A549 (cell line): ENCODE results near the gene ADARB1. TPM values are rescaled to one million over a fixed set of nuclear protein-coding genes. Genes with fewer than 3 reads are reported as not detected.

Experiments
- ATAC-seq, 2 experiments: fragments of 200-7000 bp in 1 of 2; fragments of >200 bp in 1 of 2; cut with Nextera tagmentation in 1 of 2; cut with Tn5 transposase in 1 of 2; 3 replicates each; pipeline versions ENCODE4 v1.8.0 to v1.9.1; 2018 to 2020; ENCODE audit warnings: mild to moderate bottlenecking in 1 of 2, moderate library complexity in 1 of 2
- CTCF ChIA-PET: fragments of 300-600 bp; sonication (Branson Sonifier 250); formaldehyde crosslinking; extraction: SDS; loops from one replicate; lab custom pipeline; 2021; ENCODE audit warnings: antibody characterized with exemption, inconsistent platforms; lab: Yijun Ruan, JAX
- POLR2A ChIA-PET: fragments of 350-600 bp; formaldehyde crosslinking; extraction: SDS; loops from one replicate; lab custom pipeline; 2021; ENCODE audit warnings: antibody characterized with exemption, inconsistent platforms; lab: Yijun Ruan, JAX
- DNase-seq, 2 experiments: peaks; one replicate each; pipeline versions ENCODE4 v3.0.0 to v3.0.0-alpha.2; 2011 to 2016; ENCODE audit warnings: low read depth in 1 of 2, low spot score in 1 of 2
- FAIRE-seq: peaks from 2 replicates; lab custom pipeline; 2011; peaks lifted over from hg19 to GRCh38; lab: Jason Lieb, UNC
- H3K27ac ChIP-seq, 2 experiments: fragments of >200 bp; sonication (Bioruptor Twin); formaldehyde crosslinking; 3 replicates each; pipeline ENCODE4 v1.5.1; 2016 to 2017
- H3K4me1 ChIP-seq: fragments of >200 bp; sonication (Bioruptor Twin); formaldehyde crosslinking; 3 replicates; pipeline ENCODE4 v1.6.1; 2016
- H3K4me2 ChIP-seq: fragments of >200 bp; sonication (Bioruptor Twin); formaldehyde crosslinking; 3 replicates; pipeline ENCODE4 v1.6.1; 2016
- H3K4me3 ChIP-seq: fragments of >200 bp; sonication (Bioruptor Twin); formaldehyde crosslinking; 3 replicates; pipeline ENCODE4 v1.5.1; 2016
- H3K9me3 ChIP-seq: fragments of >200 bp; sonication (Bioruptor Twin); formaldehyde crosslinking; 3 replicates; pipeline ENCODE4 v1.6.1; 2016
- CBX8 ChIP-seq: fragments of 200-600 bp; sonication (generic); IDR thresholded peaks from 2 replicates; pipeline ENCODE4 v1.6.1; 2016
- CEBPB ChIP-seq, 2 experiments: fragments of >200 bp in 1 of 2; sonication (Bioruptor Twin) in 1 of 2; formaldehyde crosslinking in 1 of 2; IDR thresholded peaks; 2 replicates each; pipeline ENCODE4 v1.6.1; 2012 to 2016
- CHD2 ChIP-seq: fragments of 150-350 bp; IDR thresholded peaks from 2 replicates; pipeline ENCODE4 v1.6.1; 2014; ENCODE audit warnings: low read length; ENCODE audit not compliant: partially characterized antibody
- CHD4 ChIP-seq: fragments of 200-600 bp; sonication (generic); IDR thresholded peaks from 2 replicates; pipeline ENCODE4 v1.6.1; 2016; ENCODE audit warnings: antibody characterized with exemption, mild to moderate bottlenecking, borderline replicate concordance
- EHF ChIP-seq: fragments of 250-450 bp; sonication (Bioruptor Pico); IDR thresholded peaks from 2 replicates; pipeline ENCODE4 v1.5.0; 2020; ENCODE audit warnings: mild to moderate bottlenecking
- EP300 ChIP-seq, 2 experiments: fragments of >200 bp; sonication (Bioruptor Twin); formaldehyde crosslinking; IDR thresholded peaks; 2 replicates in 1 of 2; 3 replicates in 1 of 2; pipeline ENCODE4 v1.6.1; 2016 to 2017
- FOSB ChIP-seq: fragments of 250-450 bp; sonication (Bioruptor Pico); IDR thresholded peaks from 2 replicates; pipeline ENCODE4 v1.5.0; 2020; ENCODE audit warnings: mild to moderate bottlenecking, moderate library complexity
- FOSL2 ChIP-seq, 2 experiments: fragments of 450-650 bp in 1 of 2; fragments of >200 bp in 1 of 2; sonication (Bioruptor Twin) in 1 of 2; formaldehyde crosslinking; IDR thresholded peaks; 2 replicates each; pipeline versions ENCODE4 v1.5.0 to v1.6.1; 2016 to 2020; ENCODE audit warnings: mild to moderate bottlenecking in 1 of 2, moderate library complexity in 1 of 2
- FOXS1 ChIP-seq: fragments of 250-450 bp; sonication (Bioruptor Pico); IDR thresholded peaks from 2 replicates; pipeline ENCODE4 v1.5.0; 2020; ENCODE audit warnings: mild to moderate bottlenecking, moderate library complexity
- HOXA7 ChIP-seq: fragments of 250-450 bp; sonication (Bioruptor Pico); IDR thresholded peaks from 2 replicates; pipeline ENCODE4 v1.5.0; 2020; ENCODE audit warnings: mild to moderate bottlenecking, moderate library complexity
- HOXB13 ChIP-seq: fragments of 250-450 bp; sonication (Bioruptor Pico); IDR thresholded peaks from 2 replicates; pipeline ENCODE4 v1.5.0; 2020; ENCODE audit warnings: low read depth, mild to moderate bottlenecking, moderate library complexity
- KDM1A ChIP-seq: fragments of 200-600 bp; sonication (generic); IDR thresholded peaks from 2 replicates; pipeline ENCODE4 v1.6.1; 2016; ENCODE audit warnings: low read depth, mild to moderate bottlenecking
- KDM5A ChIP-seq: fragments of 200-600 bp; sonication (generic); IDR thresholded peaks from 2 replicates; pipeline ENCODE4 v1.6.1; 2016; ENCODE audit warnings: antibody characterized with exemption, mild to moderate bottlenecking
- MAFK ChIP-seq: fragments of 450-650 bp; IDR thresholded peaks from 2 replicates; pipeline ENCODE4 v1.6.1; 2014; ENCODE audit not compliant: partially characterized antibody
- MAZ ChIP-seq: fragments of 150-350 bp; IDR thresholded peaks from 2 replicates; pipeline ENCODE4 v1.6.1; 2014; ENCODE audit warnings: antibody characterized with exemption, low read depth, low read length, borderline replicate concordance
- MYC ChIP-seq: IDR thresholded peaks from 2 replicates; pipeline ENCODE4 v1.6.1; 2012; ENCODE audit warnings: mild to moderate bottlenecking, inconsistent platforms, low read length, improper control_type of control experiment, borderline replicate concordance
- NFE2L2 ChIP-seq: fragments of 150-350 bp; conservative IDR thresholded peaks from 2 replicates; pipeline ENCODE4 v1.6.1; 2014; ENCODE audit warnings: low read length
- NR3C1 ChIP-seq: fragments of >200 bp; sonication (Bioruptor Twin); formaldehyde crosslinking; IDR thresholded peaks from 3 replicates; pipeline ENCODE4 v1.6.1; 2017
- PHF8 ChIP-seq: fragments of 200-600 bp; sonication (generic); IDR thresholded peaks from 2 replicates; pipeline ENCODE4 v1.6.1; 2016; ENCODE audit warnings: low read depth, mild to moderate bottlenecking, antibody characterized with exemption, moderate library complexity, borderline replicate concordance
- POLR2A ChIP-seq: IDR thresholded peaks from 2 replicates; pipeline ENCODE4 v1.6.1; 2012; ENCODE audit warnings: mild to moderate bottlenecking, low read length
- RAD21 ChIP-seq, 2 experiments: fragments of >200 bp in 1 of 2; sonication (Bioruptor Twin) in 1 of 2; formaldehyde crosslinking in 1 of 2; IDR thresholded peaks in 1 of 2; conservative IDR thresholded peaks in 1 of 2; 2 replicates in 1 of 2; 3 replicates in 1 of 2; pipeline ENCODE4 v1.6.1; 2012 to 2018; ENCODE audit warnings: inconsistent platforms in 1 of 2
- SREBF2 ChIP-seq: fragments of 450-650 bp; IDR thresholded peaks from 2 replicates; pipeline ENCODE4 v1.6.1; 2014; ENCODE audit warnings: mild to moderate bottlenecking, moderate library complexity
- TP53 ChIP-seq: fragments of 250-450 bp; sonication (Bioruptor Pico); IDR thresholded peaks from 2 replicates; pipeline ENCODE4 v1.5.0; 2021; ENCODE audit warnings: mild to moderate bottlenecking, moderate library complexity
- ZC3H11A ChIP-seq: fragments of 450-650 bp; IDR thresholded peaks from 2 replicates; pipeline ENCODE4 v1.6.1; 2014; ENCODE audit warnings: antibody characterized with exemption, mild to moderate bottlenecking
- ZNF302 ChIP-seq: fragments of 250-450 bp; sonication (Bioruptor Pico); IDR thresholded peaks from 2 replicates; pipeline ENCODE4 v1.9.0; 2021; ENCODE audit warnings: inconsistent platforms, mild to moderate bottlenecking, moderate library complexity
- WGBS: methylation state at CpG from one replicate; pipeline ENCODE4 v1.1.6; 2017; ENCODE audit errors: missing lambda C conversion rate; 5-methylcytosine and 5-hydroxymethylcytosine counted together
- polyA plus RNA-seq, 4 experiments: library from polyadenylated mRNA; depleted of rRNA in 3 of 4; stranded (reverse); fragments of >200 nt; fragmentation: RNase III in 1 of 4; extraction: RNeasy Plus Mini Kit Qiagen cat#74134 plus additional on column Dnase treatment in 1 of 4; gene quantifications; 2 replicates in 3 of 4; 3 replicates in 1 of 4; pipeline ENCODE4 v1.2.3, GENCODE V29; 2011 to 2017
- TF ChIP-seq, protein P1 (sequence below): fragments of >200 bp; sonication (Bioruptor Twin); formaldehyde crosslinking; IDR thresholded peaks from 2 replicates; pipeline ENCODE4 v1.6.1; 2016
- TF ChIP-seq, protein P2 (sequence below): IDR thresholded peaks from 2 replicates; pipeline ENCODE4 v1.6.1; 2012; ENCODE audit warnings: low read depth, borderline replicate concordance
- TF ChIP-seq, protein P3 (sequence below): fragments of >200 bp; sonication (Bioruptor Twin); formaldehyde crosslinking; IDR thresholded peaks from 3 replicates; pipeline ENCODE4 v1.5.1; 2016
- TF ChIP-seq, protein P4 (sequence below): fragments of >200 bp; sonication (Bioruptor Twin); formaldehyde crosslinking; IDR thresholded peaks from 3 replicates; pipeline ENCODE4 v1.6.1; 2016
- TF ChIP-seq, protein P5 (sequence below): fragments of 250-450 bp; sonication (Bioruptor Pico); IDR thresholded peaks from 2 replicates; pipeline ENCODE4 v1.5.0; 2021; ENCODE audit warnings: mild to moderate bottlenecking, moderate library complexity, borderline replicate concordance
- TF ChIP-seq, protein P6 (sequence below): fragments of 250-450 bp; sonication (Bioruptor Pico); IDR thresholded peaks from 2 replicates; pipeline ENCODE4 v1.5.0; 2020; ENCODE audit warnings: low read depth, mild to moderate bottlenecking, moderate library complexity

ADARB1 gene
- polyA plus RNA-seq, 2 of the 4 experiments (the other 2 are of a cell fraction): 3.2 to 5.7 TPM

DNA sequence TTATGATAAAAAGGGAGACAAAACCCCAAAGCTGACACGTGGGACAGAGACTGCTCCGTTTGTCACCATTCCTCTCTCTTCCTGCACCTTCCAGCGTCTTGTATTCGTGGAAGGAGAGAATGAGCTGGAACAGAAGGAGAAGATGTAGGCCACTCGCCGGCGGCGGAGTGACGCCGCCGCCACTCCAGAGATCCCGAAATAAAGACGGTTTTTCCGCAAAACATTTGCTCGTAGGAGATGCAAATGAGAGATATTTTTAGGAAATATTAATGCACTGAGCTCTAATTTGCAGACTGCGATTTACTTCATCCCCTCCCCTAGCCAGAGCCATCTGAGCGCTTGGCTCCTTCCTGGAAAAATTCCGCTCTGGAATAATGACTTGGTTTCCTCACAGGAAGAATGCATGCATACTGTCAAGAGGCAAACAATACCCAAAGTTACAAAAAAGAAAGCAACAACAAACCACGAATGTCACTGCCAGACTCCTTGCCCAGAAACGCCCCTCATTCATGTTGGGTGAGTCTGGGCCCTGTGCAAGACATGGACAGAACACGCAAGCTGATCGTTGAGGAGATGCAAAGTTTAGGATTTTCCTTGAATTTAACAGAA, 18.0 kb upstream of the ADARB1 start:
- CTCF ChIA-PET: no interaction called here
- H3K27ac ChIP-seq: no peak overlapping the region
- H3K4me2 ChIP-seq: no peak overlapping the region
- no peak overlapping the region for H3K4me3 ChIP-seq
- WGBS: 73% methylated on average over 22 of the region's 22 CpGs
- no peaks in the 10 kb centered on the region for H3K9me3 ChIP-seq
- no peak for FAIRE-seq
- POLR2A ChIA-PET: no interaction called here
- no peak for DNase-seq
- H3K4me1 ChIP-seq: peaks cover 4% of the 10 kb centered on the region; the same call in 2 of the 3 replicates
- ATAC-seq: no peak
- TF ChIP-seq CEBPB (IDR thresholded peaks at IDR 0.05) (no peak), FOXS1 (CRISPR knock-in tag) (no peak), NFE2L2 (no peak), MAFK (no peak), PHF8 (no peak), CBX8 (no peak), KDM1A (no peak), POLR2A (no peak), RAD21 (conservative IDR thresholded peaks at IDR 0.05 in 1 of 2, IDR thresholded peaks at IDR 0.05 in 1 of 2) (no peak), MAZ (no peak), ZNF302 (no peak), CHD4 (no peak), EHF (CRISPR knock-in tag) (no peak), HOXA7 (CRISPR knock-in tag) (no peak), NR3C1 (no peak), FOSL2 (IDR thresholded peaks at IDR 0.05) (no peak), FOSL2 (CRISPR knock-in tag; IDR thresholded peaks at IDR 0.05) (no peak), FOSB (no peak)
- TF ChIP-seq, protein P1, sequence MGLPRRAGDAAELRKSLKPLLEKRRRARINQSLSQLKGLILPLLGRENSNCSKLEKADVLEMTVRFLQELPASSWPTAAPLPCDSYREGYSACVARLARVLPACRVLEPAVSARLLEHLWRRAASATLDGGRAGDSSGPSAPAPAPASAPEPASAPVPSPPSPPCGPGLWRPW: no peak
- TF ChIP-seq, protein P2, sequence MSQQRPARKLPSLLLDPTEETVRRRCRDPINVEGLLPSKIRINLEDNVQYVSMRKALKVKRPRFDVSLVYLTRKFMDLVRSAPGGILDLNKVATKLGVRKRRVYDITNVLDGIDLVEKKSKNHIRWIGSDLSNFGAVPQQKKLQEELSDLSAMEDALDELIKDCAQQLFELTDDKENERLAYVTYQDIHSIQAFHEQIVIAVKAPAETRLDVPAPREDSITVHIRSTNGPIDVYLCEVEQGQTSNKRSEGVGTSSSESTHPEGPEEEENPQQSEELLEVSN: no peak
- TF ChIP-seq, protein P3, sequence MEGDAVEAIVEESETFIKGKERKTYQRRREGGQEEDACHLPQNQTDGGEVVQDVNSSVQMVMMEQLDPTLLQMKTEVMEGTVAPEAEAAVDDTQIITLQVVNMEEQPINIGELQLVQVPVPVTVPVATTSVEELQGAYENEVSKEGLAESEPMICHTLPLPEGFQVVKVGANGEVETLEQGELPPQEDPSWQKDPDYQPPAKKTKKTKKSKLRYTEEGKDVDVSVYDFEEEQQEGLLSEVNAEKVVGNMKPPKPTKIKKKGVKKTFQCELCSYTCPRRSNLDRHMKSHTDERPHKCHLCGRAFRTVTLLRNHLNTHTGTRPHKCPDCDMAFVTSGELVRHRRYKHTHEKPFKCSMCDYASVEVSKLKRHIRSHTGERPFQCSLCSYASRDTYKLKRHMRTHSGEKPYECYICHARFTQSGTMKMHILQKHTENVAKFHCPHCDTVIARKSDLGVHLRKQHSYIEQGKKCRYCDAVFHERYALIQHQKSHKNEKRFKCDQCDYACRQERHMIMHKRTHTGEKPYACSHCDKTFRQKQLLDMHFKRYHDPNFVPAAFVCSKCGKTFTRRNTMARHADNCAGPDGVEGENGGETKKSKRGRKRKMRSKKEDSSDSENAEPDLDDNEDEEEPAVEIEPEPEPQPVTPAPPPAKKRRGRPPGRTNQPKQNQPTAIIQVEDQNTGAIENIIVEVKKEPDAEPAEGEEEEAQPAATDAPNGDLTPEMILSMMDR: no peak

DNA sequence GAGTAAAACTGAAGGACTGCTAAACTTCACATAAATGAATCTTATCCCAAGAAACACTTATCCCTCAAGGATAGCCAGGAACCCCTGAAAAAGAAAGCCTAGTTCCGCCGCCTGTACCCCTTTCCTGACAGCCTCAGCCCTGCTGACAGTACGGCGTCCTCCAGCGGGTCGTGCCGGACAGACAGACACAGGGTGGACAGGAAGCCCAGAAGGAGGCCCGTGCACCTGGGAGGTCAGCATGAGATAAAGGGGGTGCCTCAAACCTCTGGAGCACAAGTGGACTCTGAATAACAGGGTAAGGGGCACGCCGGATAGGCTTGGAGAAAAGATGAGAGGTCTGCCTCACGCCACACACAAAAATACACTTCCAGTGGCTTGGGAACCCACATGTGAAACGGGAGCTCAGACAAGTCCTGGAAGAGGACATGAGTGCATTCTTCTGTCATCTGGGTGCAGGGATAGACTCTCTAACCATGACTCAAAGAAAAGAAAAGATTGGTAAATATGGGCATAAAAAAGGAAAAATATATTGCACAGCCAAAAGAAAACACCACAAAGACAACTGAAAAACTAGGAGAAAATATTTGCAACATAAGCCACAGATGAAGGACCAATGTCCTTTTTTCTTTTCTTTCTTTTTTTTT, 17.3 kb upstream of the ADARB1 start:
- Histone ChIP-seq H3K9me3 (no peaks in the 10 kb centered on the region), H3K4me3 (no peak overlapping the region), H3K27ac (no peak overlapping the region), H3K4me1 (no peaks in the 10 kb centered on the region), H3K4me2 (no peak overlapping the region)
- ATAC-seq: no peak
- ChIA-PET CTCF (interaction anchor here (0.8 kb wide), 1 partner anchor 83 kb away, joined by 5 read pairs; no protein-coding TSS in a partner anchor), POLR2A (no interaction called here)
- 79% methylated on average over 12 of the region's 12 CpGs for WGBS
- no peak for FAIRE-seq
- no peak for DNase-seq
- no peak for TF ChIP-seq NR3C1
- no peak for TF ChIP-seq MYC
- TF ChIP-seq CEBPB (IDR thresholded peaks at IDR 0.05): no peak
- TF ChIP-seq, protein P4, sequence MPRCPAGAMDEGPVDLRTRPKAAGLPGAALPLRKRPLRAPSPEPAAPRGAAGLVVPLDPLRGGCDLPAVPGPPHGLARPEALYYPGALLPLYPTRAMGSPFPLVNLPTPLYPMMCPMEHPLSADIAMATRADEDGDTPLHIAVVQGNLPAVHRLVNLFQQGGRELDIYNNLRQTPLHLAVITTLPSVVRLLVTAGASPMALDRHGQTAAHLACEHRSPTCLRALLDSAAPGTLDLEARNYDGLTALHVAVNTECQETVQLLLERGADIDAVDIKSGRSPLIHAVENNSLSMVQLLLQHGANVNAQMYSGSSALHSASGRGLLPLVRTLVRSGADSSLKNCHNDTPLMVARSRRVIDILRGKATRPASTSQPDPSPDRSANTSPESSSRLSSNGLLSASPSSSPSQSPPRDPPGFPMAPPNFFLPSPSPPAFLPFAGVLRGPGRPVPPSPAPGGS: no peak
- no peak for TF ChIP-seq FOSL2 (IDR thresholded peaks at IDR 0.05)
- TF ChIP-seq FOSL2 (CRISPR knock-in tag; IDR thresholded peaks at IDR 0.05): no peak
- no peak for TF ChIP-seq ZC3H11A
- no peak for TF ChIP-seq TP53 (CRISPR knock-in tag)
- TF ChIP-seq ZNF302: no peak
- TF ChIP-seq CHD2: no peak
- no peak for TF ChIP-seq HOXB13
- TF ChIP-seq, protein P1: no peak
- TF ChIP-seq EP300 (IDR thresholded peaks at IDR 0.05): no peak
- TF ChIP-seq KDM5A: no peak
- TF ChIP-seq, protein P5, sequence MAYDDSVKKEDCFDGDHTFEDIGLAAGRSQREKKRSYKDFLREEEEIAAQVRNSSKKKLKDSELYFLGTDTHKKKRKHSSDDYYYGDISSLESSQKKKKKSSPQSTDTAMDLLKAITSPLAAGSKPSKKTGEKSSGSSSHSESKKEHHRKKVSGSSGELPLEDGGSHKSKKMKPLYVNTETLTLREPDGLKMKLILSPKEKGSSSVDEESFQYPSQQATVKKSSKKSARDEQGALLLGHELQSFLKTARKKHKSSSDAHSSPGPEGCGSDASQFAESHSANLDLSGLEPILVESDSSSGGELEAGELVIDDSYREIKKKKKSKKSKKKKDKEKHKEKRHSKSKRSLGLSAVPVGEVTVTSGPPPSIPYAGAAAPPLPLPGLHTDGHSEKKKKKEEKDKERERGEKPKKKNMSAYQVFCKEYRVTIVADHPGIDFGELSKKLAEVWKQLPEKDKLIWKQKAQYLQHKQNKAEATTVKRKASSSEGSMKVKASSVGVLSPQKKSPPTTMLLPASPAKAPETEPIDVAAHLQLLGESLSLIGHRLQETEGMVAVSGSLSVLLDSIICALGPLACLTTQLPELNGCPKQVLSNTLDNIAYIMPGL (CRISPR knock-in tag): no peak
- no peak for TF ChIP-seq SREBF2
- TF ChIP-seq, protein P6, sequence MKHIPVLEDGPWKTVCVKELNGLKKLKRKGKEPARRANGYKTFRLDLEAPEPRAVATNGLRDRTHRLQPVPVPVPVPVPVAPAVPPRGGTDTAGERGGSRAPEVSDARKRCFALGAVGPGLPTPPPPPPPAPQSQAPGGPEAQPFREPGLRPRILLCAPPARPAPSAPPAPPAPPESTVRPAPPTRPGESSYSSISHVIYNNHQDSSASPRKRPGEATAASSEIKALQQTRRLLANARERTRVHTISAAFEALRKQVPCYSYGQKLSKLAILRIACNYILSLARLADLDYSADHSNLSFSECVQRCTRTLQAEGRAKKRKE (CRISPR knock-in tag): no peak
